H9 (cell line): ENCODE results near the gene PNKP. TPM values are rescaled to one million over a fixed set of nuclear protein-coding genes. Genes with fewer than 3 reads are reported as not detected.

Experiments
- DNase-seq: peaks from one replicate; pipeline ENCODE4 v3.0.0-alpha.2; 2017
- H2AFZ ChIP-seq: one replicate; pipeline ENCODE4 v1.6.1; 2013; ENCODE audit warnings: mild to moderate bottlenecking, low read length, control low read depth, moderate library complexity
- H2AK5ac ChIP-seq: 2 replicates; pipeline ENCODE4 v1.6.1; 2013; ENCODE audit warnings: low read length, control low read depth, mixed read lengths; ENCODE audit not compliant: insufficient read length
- H2BK120ac ChIP-seq: one replicate; pipeline ENCODE4 v1.6.1; 2013; ENCODE audit warnings: low read depth, mild to moderate bottlenecking, low read length, control low read depth, inconsistent platforms; ENCODE audit not compliant: poor library complexity, severe bottlenecking
- H2BK12ac ChIP-seq: 2 replicates; pipeline ENCODE4 v1.6.1; 2013; ENCODE audit warnings: low read length, control low read depth, mixed read lengths, low read depth; ENCODE audit not compliant: insufficient read length
- H2BK15ac ChIP-seq: 2 replicates; pipeline ENCODE4 v1.6.1; 2013; ENCODE audit warnings: low read depth, low read length, control low read depth
- H2BK20ac ChIP-seq: one replicate; pipeline ENCODE4 v1.6.1; 2013; ENCODE audit warnings: low read depth, mild to moderate bottlenecking, low read length, control low read depth, inconsistent platforms; ENCODE audit not compliant: poor library complexity, severe bottlenecking
- H2BK5ac ChIP-seq: 2 replicates; pipeline ENCODE4 v1.6.1; 2013; ENCODE audit warnings: low read length, control low read depth, mixed read lengths; ENCODE audit not compliant: insufficient read length
- H3K14ac ChIP-seq: 2 replicates; pipeline ENCODE4 v1.6.1; 2013; ENCODE audit warnings: low read length, control low read depth; ENCODE audit not compliant: insufficient read depth
- H3K18ac ChIP-seq: 2 replicates; pipeline ENCODE4 v1.6.1; 2013; ENCODE audit warnings: low read depth, mild to moderate bottlenecking, mixed read lengths, low read length, control low read depth; ENCODE audit not compliant: insufficient read length
- H3K23ac ChIP-seq: 2 replicates; pipeline ENCODE4 v1.6.1; 2013; ENCODE audit warnings: low read length, control low read depth, mixed read lengths, low read depth; ENCODE audit not compliant: insufficient read length
- H3K23me2 ChIP-seq: 2 replicates; pipeline ENCODE4 v1.6.1; 2013; ENCODE audit warnings: low read depth, mild to moderate bottlenecking, mixed read lengths, low read length, control low read depth; ENCODE audit not compliant: insufficient read length, poor library complexity, severe bottlenecking
- H3K27ac ChIP-seq: 2 replicates; pipeline ENCODE4 v1.5.1; 2013; ENCODE audit warnings: low read length, control low read depth, mixed read lengths, low read depth; ENCODE audit not compliant: insufficient read length
- H3K27me3 ChIP-seq: 2 replicates; pipeline ENCODE4 v1.6.1; 2013; ENCODE audit warnings: low read length, control low read depth, inconsistent platforms; ENCODE audit not compliant: insufficient read depth
- H3K4ac ChIP-seq: 2 replicates; pipeline ENCODE4 v1.6.1; 2013; ENCODE audit warnings: low read depth, mild to moderate bottlenecking, control low read depth, inconsistent platforms, low read length, moderate library complexity
- H3K4me1 ChIP-seq: 2 replicates; pipeline ENCODE4 v1.6.1; 2013; ENCODE audit warnings: low read length, control low read depth, inconsistent platforms; ENCODE audit not compliant: insufficient read depth
- H3K4me2 ChIP-seq: 2 replicates; pipeline ENCODE4 v1.6.1; 2013; ENCODE audit warnings: low read length, control low read depth, mixed read lengths; ENCODE audit not compliant: insufficient read length, insufficient read depth
- H3K56ac ChIP-seq: 2 replicates; pipeline ENCODE4 v1.6.1; 2013; ENCODE audit warnings: low read depth, mild to moderate bottlenecking, mixed read lengths, low read length, control low read depth; ENCODE audit not compliant: insufficient read length
- H3K79me1 ChIP-seq: 2 replicates; pipeline ENCODE4 v1.6.1; 2013; ENCODE audit warnings: low read depth, mild to moderate bottlenecking, moderate library complexity, low read length, control low read depth, inconsistent platforms; ENCODE audit not compliant: insufficient read depth, poor library complexity, severe bottlenecking
- H3K79me2 ChIP-seq: 2 replicates; pipeline ENCODE4 v1.6.1; 2013; ENCODE audit warnings: low read length, control low read depth, inconsistent platforms; ENCODE audit not compliant: insufficient read depth
- H3K9ac ChIP-seq: 2 replicates; pipeline ENCODE4 v1.6.1; 2013; ENCODE audit warnings: low read length, control low read depth, mixed read lengths; ENCODE audit not compliant: insufficient read length; ENCODE audit errors: extremely low read depth
- H3K9me3 ChIP-seq: one replicate; pipeline ENCODE4 v1.6.1; 2013; ENCODE audit warnings: low read depth, low read length, inconsistent platforms; ENCODE audit not compliant: control insufficient read depth
- H3T11ph ChIP-seq: one replicate; pipeline ENCODE4 v1.6.1; 2013; ENCODE audit warnings: mild to moderate bottlenecking, low read length, control low read depth, inconsistent platforms
- H4K20me1 ChIP-seq: one replicate; pipeline ENCODE4 v1.6.1; 2013; ENCODE audit not compliant: control insufficient read depth, insufficient read length, insufficient read depth
- H4K5ac ChIP-seq: 2 replicates; pipeline ENCODE4 v1.6.1; 2013; ENCODE audit warnings: low read depth, mild to moderate bottlenecking, mixed read lengths, low read length, control low read depth; ENCODE audit not compliant: insufficient read length
- H4K8ac ChIP-seq: replicated peaks from 2 replicates; pipeline ENCODE4 v1.6.1; 2013; ENCODE audit warnings: low read length, control low read depth, mixed read lengths, low read depth; ENCODE audit not compliant: insufficient read length
- H4K91ac ChIP-seq: 2 replicates; pipeline ENCODE4 v1.6.1; 2013; ENCODE audit warnings: low read depth, mild to moderate bottlenecking, moderate library complexity, mixed read lengths, low read length, control low read depth; ENCODE audit not compliant: insufficient read length
- H3K27ac Mint-ChIP-seq, 3 experiments: 2 replicates in 2 of 3; 3 replicates in 1 of 3; pipeline ENCODE4 v1.8.0; 2020 to 2021; ENCODE audit warnings: mixed read lengths in 3 of 3, mild to moderate bottlenecking in 1 of 3, moderate library complexity in 1 of 3
- H3K27me3 Mint-ChIP-seq: 2 replicates; pipeline ENCODE4 v1.8.0; 2021; ENCODE audit warnings: low read depth, mild to moderate bottlenecking, moderate library complexity, mixed read lengths
- H3K36me3 Mint-ChIP-seq, 3 experiments: 2 replicates in 2 of 3; 3 replicates in 1 of 3; pipeline ENCODE4 v1.8.0; 2020 to 2021; ENCODE audit warnings: low read depth in 3 of 3, mixed read lengths in 3 of 3; ENCODE audit not compliant: insufficient read depth in 1 of 3
- H3K4me1 Mint-ChIP-seq, 2 experiments: 2 replicates each; pipeline ENCODE4 v1.8.0; 2020; ENCODE audit warnings: mixed read lengths in 2 of 2
- H3K4me3 Mint-ChIP-seq, 2 experiments: 2 replicates in 1 of 2; 3 replicates in 1 of 2; pipeline ENCODE4 v1.8.0; 2020 to 2021; ENCODE audit warnings: mild to moderate bottlenecking in 2 of 2, mixed read lengths in 2 of 2, moderate library complexity in 1 of 2
- H3K9me3 Mint-ChIP-seq, 2 experiments: 2 replicates in 1 of 2; 3 replicates in 1 of 2; pipeline ENCODE4 v1.8.0; 2020; ENCODE audit warnings: mild to moderate bottlenecking in 2 of 2, mixed read lengths in 2 of 2, moderate library complexity in 1 of 2
- WGBS: extraction: QIAGEN DNeasy Blood & Tissue Kit; methylation state at CpG from one replicate; pipeline ENCODE4 v1.1.7; 2013; ENCODE audit warnings: missing lambda C conversion rate, low lambda C conversion rate, mixed read lengths; ENCODE audit not compliant: insufficient read length; ENCODE audit errors: extremely low coverage; 5-methylcytosine and 5-hydroxymethylcytosine counted together
- total RNA-seq: library from RNA; stranded (reverse); gene quantifications from 2 replicates; pipeline ENCODE4 v1.2.1, GENCODE V29; 2021
- TF ChIP-seq, protein P1 (sequence below): fragments of 200-600 bp; sonication (generic); conservative IDR thresholded peaks from 3 replicates; pipeline ENCODE4 v1.8.0; 2021; ENCODE audit warnings: antibody characterized with exemption, mild to moderate bottlenecking

Gene PNKP
- total RNA-seq, 1 experiment from 2014 or later, result 157 TPM

DNA sequence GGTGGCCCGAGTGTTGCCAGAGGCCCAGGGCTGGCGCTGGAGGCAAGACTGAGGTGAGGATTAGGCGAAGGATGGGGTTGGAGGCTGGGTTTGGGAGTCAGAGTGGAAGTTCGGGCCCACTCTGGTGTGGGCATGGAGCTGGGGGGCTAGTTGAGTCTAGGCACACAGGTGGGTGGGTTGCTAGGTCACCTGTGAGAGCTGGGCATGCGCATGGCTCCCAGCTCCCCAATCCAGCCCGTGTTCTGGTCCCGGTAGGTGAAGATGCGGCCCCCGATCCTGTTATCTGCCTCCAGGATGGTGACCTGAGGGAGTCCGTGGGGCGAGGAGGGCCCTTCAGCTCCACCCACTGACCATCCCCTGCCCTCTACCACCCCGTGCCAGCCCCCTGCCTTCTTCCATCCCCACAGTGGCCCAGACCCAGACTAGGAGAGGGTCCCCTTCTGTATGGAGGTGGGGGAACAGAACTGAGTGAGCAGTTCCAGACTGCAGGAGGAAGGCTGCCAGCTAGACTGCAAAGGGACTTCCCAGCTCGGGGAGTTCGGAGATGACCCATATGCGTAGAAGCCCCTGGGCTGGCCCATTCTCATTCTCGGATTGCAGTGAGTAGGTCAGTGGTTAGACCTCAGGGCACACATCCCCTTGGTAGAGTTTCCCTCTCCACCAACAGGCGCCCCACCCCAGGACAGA, 27.6 kb upstream of the PNKP start:
- H3K27ac Mint-ChIP-seq, result no peak overlapping the region
- DNase-seq, result no peak
- H3K23me2 ChIP-seq, result peaks cover 3% of the 10 kb centered on the region

More for the DNA sequence above, 27.6 kb upstream of the PNKP start:
- no peak overlapping the region for H4K5ac ChIP-seq
- no peak overlapping the region for H3K27ac ChIP-seq
- H3K4ac ChIP-seq, result no peak overlapping the region
- H3K4me2 ChIP-seq, result no peak overlapping the region
- H4K20me1 ChIP-seq, result peaks cover 5% of the 10 kb centered on the region
- no peaks in the 10 kb centered on the region for H3K79me1 ChIP-seq
- peaks cover 11 to 34% of the 10 kb centered on the region in 2 experiments for H3K4me1 Mint-ChIP-seq
- no peak overlapping the region for H2AFZ ChIP-seq
- no CpG with 5 or more reads among the region's 17 CpGs for WGBS
- H3K18ac ChIP-seq, result no peak overlapping the region
- H3K9me3 Mint-ChIP-seq, result no peaks in the 10 kb centered on the region
- H2AK5ac ChIP-seq, result no peak overlapping the region
- no peak overlapping the region for H3K56ac ChIP-seq
- no peaks in the 10 kb centered on the region for H3K4me1 ChIP-seq
- no peak overlapping the region for H3K4me3 Mint-ChIP-seq
- no peaks in the 10 kb centered on the region for H3K27me3 ChIP-seq
- H2BK20ac ChIP-seq, result no peak overlapping the region
- no peak overlapping the region for H2BK15ac ChIP-seq
- TF ChIP-seq, protein P1, sequence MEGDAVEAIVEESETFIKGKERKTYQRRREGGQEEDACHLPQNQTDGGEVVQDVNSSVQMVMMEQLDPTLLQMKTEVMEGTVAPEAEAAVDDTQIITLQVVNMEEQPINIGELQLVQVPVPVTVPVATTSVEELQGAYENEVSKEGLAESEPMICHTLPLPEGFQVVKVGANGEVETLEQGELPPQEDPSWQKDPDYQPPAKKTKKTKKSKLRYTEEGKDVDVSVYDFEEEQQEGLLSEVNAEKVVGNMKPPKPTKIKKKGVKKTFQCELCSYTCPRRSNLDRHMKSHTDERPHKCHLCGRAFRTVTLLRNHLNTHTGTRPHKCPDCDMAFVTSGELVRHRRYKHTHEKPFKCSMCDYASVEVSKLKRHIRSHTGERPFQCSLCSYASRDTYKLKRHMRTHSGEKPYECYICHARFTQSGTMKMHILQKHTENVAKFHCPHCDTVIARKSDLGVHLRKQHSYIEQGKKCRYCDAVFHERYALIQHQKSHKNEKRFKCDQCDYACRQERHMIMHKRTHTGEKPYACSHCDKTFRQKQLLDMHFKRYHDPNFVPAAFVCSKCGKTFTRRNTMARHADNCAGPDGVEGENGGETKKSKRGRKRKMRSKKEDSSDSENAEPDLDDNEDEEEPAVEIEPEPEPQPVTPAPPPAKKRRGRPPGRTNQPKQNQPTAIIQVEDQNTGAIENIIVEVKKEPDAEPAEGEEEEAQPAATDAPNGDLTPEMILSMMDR, result no peak
- H3K36me3 Mint-ChIP-seq, result no peaks in the 10 kb centered on the region; a peak in 1 of 7 replicates
- no peak overlapping the region for H3T11ph ChIP-seq
- no peak overlapping the region for H2BK12ac ChIP-seq
- H3K23ac ChIP-seq, result no peak overlapping the region
- H3K9ac ChIP-seq, result no peak overlapping the region
- peaks cover 53% of the 10 kb centered on the region for H3K27me3 Mint-ChIP-seq
- no peak overlapping the region for H2BK120ac ChIP-seq
- no peak overlapping the region for H4K91ac ChIP-seq
- no peaks in the 10 kb centered on the region for H3K9me3 ChIP-seq
- no peaks in the 10 kb centered on the region for H3K79me2 ChIP-seq
- H3K14ac ChIP-seq, result no peak overlapping the region
- no peak overlapping the region for H4K8ac ChIP-seq
- no peak overlapping the region for H2BK5ac ChIP-seq
